NCI-H146 treated with DMSO at 0.1 percent for 48 hours (cell line): ENCODE results near the gene SYN1.

Source experiments
- DNase-seq: peaks from one replicate; lab custom pipeline; 2025; ENCODE audit not compliant: unreplicated experiment; lab: John Stamatoyannopoulos, UW

Gene SYN1

GRCh38 chrX:47634871-47635575 is 15.4 kb upstream of the SYN1 start:
- no peak for DNase-seq

- no peak for DNase-seq
These were observed 14.3 kb upstream of the SYN1 start for GRCh38 chrX:47633689-47634590.

- DNase-seq, result no peak
These were observed 13.0 kb upstream of the SYN1 start for GRCh38 chrX:47632666-47633065.

DNA sequence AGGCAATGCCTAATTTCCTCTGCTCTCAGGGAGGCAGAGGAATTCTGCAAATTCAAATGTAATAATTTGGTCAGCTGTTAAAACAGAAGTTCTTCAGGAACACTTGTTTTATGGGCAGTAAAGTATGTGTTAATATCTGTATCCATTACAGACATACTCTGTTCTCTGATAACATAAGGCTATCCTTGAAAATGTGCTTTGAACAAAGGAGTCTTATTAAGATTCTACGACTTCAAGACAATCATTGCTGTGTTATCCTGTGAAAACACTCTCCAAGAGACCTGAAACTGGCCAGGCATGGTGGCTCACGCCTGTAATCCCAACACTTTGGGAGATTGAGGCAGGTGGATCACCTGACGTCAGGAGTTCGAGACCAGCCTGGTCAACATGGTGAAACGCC is 12.0 kb upstream of the SYN1 start:
- DNase-seq, result no peak

- DNase-seq, result no peak
These were observed 10.0 kb upstream of the SYN1 start, which contains the start of gene CFP for GRCh38 chrX:47629419-47630200. Gene CFP (minus strand): TSS chrX:47629930. CDS start chrX:47629844, 86 bp downstream.

DNA sequence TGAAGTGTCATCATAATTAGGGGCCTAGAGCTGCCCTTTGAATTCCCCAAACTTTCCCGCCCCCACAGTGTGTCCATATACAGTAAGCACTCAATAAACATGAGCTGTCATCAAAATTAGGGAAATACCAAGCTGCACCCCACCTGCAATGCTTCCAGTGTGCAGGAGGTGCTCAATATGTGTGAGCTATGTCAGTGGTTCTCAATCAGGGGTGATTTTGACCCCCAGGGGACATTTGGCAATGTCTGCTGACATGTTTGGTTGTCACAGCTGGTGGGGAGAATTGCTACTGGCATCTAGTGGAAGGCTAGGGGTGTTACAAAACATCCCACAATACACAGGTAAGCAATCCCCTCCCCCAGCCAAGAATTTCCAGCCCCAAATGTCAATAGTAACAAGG is 9.3 kb upstream of the SYN1 start:
- no peak for DNase-seq

DNA sequence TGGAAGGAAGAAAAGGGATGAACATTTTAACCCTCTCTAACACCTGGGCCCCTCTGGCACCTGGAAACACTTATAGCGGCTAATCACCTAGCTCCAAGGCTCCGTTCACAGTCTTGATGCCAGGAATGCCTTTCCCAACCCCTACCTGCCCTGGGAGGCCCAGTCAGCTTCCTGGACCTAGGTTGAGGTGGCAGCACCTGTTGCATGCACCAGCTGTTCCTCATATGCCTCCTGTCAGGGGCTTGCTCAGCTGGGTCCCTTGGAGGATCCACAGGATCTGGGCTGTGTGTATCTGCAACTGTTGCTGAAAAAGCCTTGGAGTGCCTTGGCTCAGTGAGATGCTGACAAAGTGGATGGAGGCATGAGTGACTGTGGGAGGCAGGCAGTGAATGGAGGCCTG is 5.7 kb upstream of the SYN1 start:
- DNase-seq, result no peak

- peak; percentile 71 for DNase-seq
These were observed 3.9 kb upstream of the SYN1 start for GRCh38 chrX:47623540-47624027.

- DNase-seq, result no peak
These were observed 2.2 kb upstream of the SYN1 start for GRCh38 chrX:47621851-47622250.

DNA sequence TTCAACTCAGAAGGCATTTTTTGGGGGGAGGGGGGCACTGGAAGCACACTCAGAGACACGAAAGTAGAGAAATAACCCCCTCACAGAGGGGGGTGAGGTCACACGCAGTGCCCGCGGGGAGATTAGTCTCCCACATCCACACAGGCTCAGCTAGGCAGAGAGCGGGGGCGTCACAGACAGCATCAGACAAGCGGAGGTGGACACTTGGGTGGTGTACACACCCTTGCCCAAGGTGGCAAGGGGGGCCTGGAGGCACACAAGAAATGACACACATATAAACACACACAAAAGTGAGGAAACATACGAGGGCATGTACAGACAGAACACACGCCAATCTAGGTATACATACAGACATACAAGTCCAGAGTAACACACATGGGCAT is 637 bp upstream of the SYN1 start:
- no peak for DNase-seq

- no peak for DNase-seq
These were observed 653 bp downstream of the SYN1 start for GRCh38 chrX:47618923-47619485.

DNA sequence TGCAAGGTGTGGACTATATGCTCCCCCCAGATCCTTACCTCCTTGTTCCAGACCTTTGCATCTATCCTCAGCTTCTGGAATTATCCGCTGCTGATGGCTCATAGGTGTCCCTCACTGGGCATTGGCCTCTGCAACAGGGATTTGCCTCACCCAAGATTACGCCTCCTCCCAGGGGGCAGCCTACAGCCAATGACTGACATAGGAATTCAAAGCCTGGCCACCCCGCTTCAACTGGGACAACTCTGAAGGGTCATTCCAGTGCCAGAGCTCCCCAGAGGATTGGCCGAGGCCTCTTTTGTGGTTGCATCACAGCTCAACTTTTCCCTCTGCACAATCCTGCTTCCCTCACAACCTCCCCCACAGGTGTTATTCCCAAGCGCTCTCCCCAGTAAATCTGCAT is 5.0 kb downstream of the SYN1 start:
- no peak for DNase-seq

GRCh38 chrX:47613082-47613481 is 6.6 kb downstream of the SYN1 start:
- DNase-seq, result no peak

DNA sequence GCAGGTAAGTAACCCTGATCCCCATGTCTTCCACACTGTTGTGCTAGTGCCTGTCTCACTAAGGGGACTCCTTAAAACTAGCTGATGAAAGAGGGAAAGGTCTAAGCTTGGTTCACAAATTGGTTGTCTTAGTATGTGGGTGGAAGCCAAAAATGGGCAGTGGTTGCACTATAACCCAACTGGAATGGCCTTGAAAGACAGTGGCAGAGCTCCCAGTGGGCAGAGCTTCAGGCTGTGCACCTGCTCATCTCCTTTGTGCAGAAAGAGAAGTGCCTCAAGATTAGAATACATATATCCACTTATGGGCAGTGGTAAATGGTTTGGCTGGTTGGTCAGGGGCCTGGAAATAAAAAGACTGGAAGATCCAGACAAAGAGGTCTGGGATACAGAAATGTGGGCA is 7.2 kb downstream of the SYN1 start:
- DNase-seq, result no peak

DNA sequence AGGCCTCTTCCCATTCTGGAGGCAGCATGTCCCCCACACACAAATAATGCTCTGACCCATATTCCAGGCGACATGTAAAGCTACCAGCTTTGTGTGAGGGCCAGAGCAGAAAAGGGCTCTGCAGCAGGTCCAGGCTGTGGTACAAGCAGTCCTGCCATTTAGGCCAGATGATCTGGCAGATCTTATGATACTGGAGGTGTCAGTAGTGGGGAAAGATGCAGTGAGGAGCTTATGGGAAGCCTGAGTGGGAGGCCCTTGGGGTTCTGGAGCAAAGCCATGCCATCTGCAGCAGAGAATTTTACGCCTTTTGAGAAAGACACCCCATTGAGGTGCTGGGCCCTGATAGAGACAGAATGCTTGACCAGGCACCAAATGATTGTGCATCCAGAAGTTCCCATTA is 7.7 kb downstream of the SYN1 start:
- no peak for DNase-seq

- no peak for DNase-seq
These were observed 8.2 kb downstream of the SYN1 start for GRCh38 chrX:47611489-47611888.

- no peak for DNase-seq
These were observed 9.1 kb downstream of the SYN1 start for GRCh38 chrX:47610511-47610910.

- DNase-seq, result no peak
These were observed 11.4 kb downstream of the SYN1 start for GRCh38 chrX:47608130-47608810.

DNA sequence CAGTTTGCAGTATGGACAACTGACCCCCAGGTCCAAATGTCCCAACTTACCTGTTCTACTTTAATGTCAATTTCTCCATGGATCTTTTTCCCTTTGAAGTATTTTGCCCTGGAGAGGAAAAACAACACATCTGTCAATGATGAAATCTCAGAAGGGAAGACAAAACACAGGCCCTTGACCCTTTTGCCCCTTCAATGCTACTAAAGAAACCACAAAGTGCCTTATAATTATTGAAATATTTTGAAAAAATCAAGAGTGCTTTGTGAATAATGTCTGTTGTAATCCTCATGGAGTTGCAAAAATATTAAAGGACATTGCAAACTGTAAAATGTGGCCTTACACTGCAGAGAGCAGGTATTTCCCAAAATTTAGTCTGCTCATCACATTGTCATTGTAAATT is 12.6 kb downstream of the SYN1 start:
- no peak for DNase-seq

GRCh38 chrX:47605024-47605423 is 14.6 kb downstream of the SYN1 start:
- no peak for DNase-seq
